Measurements from ENCODE around the gene RHBDF1.

RHBDF1 gene

GRCh38 chr16:92431-93339 lies 20.3 kb upstream of the RHBDF1 start:
- no peak for DNase-seq

- DNase-seq = no peak
Measured at GRCh38 chr16:91484-91883, 19.1 kb upstream of the RHBDF1 start.

GRCh38 chr16:89391-90302 lies 17.2 kb upstream of the RHBDF1 start:
- DNase-seq = no peak

GRCh38 chr16:88613-89012 lies 16.2 kb upstream of the RHBDF1 start:
- DNase-seq = no peak

GRCh38 chr16:86483-86952 lies 14.1 kb upstream of the RHBDF1 start:
- DNase-seq = no peak

- no peak for DNase-seq
Measured at GRCh38 chr16:85865-86264, 13.4 kb upstream of the RHBDF1 start.

- no peak for DNase-seq
Measured at GRCh38 chr16:85407-85782, 13.0 kb upstream of the RHBDF1 start.

GRCh38 chr16:84718-85406 lies 12.4 kb upstream of the RHBDF1 start:
- DNase-seq = peak; percentile 18

- no peak for DNase-seq
Measured at GRCh38 chr16:83781-84615, 11.6 kb upstream of the RHBDF1 start.

- no peak for DNase-seq
Measured at GRCh38 chr16:83060-83603, 10.7 kb upstream of the RHBDF1 start.

GRCh38 chr16:79151-80054 lies 7.0 kb upstream of the RHBDF1 start:
- DNase-seq = no peak

GRCh38 chr16:78444-79150 lies 6.2 kb upstream of the RHBDF1 start:
- DNase-seq = no peak

- peak; percentile 84 for DNase-seq
Measured at GRCh38 chr16:77807-78443, 5.5 kb upstream of the RHBDF1 start, which contains the start of gene MPG. MPG (plus strand) TSS chr16:78225; CDS start chr16:78310, 85 bp downstream.

- DNase-seq = peak; percentile 24
Measured at GRCh38 chr16:77273-77806, 4.9 kb upstream of the RHBDF1 start.

GRCh38 chr16:76535-77272 lies 4.3 kb upstream of the RHBDF1 start:
- no peak for DNase-seq

- DNase-seq = no peak
Measured at GRCh38 chr16:75580-76501, 3.4 kb upstream of the RHBDF1 start.

- no peak for DNase-seq
Measured at GRCh38 chr16:74747-75334, 2.4 kb upstream of the RHBDF1 start.
